Left lobe of liver (tissue), 2 donors: ENCODE data around the gene HADHA. TPM values are rescaled to one million over a fixed set of nuclear protein-coding genes. Genes with fewer than 3 reads are reported as not detected.
"Not testable (repeated sequence)": the region's sequence is repeated elsewhere in the genome, so short reads cannot be mapped to it uniquely, and the experiment has no call there.

Experiments
- ATAC-seq: fragments of 200-7000 bp; cut with Tn5 transposase; one replicate; pipeline ENCODE4 v1.9.1; 2020; ENCODE audit warnings: mild to moderate bottlenecking, moderate library complexity
- DNase-seq: peaks from one replicate; pipeline ENCODE4 v3.0.0-alpha.2; 2020; ENCODE audit warnings: low spot score
- total RNA-seq: library from RNA; stranded (reverse); gene quantifications from one replicate; pipeline ENCODE4 v1.2.1, GENCODE V29; 2021
- donor health status: DM: no; HTN: no; CAD: no; lungs with moderate emphysema.
- donor health status: DM: no; HTN: yes; CAD: no.

HADHA gene
- total RNA-seq, 1 donor from 2014 or later = 144 TPM

DNA sequence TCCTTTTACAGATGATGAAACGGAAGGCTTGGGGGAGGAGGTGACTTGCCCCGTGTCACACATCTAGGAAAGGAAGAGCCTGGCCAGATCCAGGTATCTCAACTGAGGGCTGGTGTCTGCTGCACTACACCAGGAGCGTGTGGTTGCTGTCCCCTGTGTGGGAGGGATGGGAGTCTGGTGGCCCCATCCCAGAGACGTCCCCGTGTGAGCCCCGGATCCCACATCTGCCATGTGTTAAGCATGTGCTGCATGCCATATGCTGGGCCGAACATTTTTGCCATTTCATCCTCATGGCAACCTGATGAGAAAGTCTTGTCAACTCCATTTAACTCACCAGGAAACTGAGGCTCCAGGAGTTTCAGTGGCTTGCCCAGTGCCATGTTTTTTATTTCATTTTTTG, 67.3 kb downstream of the HADHA start:
- ATAC-seq = no peak

GRCh38 chr2:26176279-26176615, 68.2 kb downstream of the HADHA start:
- ATAC-seq (no peak), DNase-seq (no peak)

More for the DNA sequence above, 67.3 kb downstream of the HADHA start:
- DNase-seq = no peak

GRCh38 chr2:26175466-26176278, 68.8 kb downstream of the HADHA start:
- DNase-seq (no peak), ATAC-seq (no peak)

GRCh38 chr2:26174691-26175465, 69.6 kb downstream of the HADHA start:
- no peak for ATAC-seq
- no peak for DNase-seq

DNA sequence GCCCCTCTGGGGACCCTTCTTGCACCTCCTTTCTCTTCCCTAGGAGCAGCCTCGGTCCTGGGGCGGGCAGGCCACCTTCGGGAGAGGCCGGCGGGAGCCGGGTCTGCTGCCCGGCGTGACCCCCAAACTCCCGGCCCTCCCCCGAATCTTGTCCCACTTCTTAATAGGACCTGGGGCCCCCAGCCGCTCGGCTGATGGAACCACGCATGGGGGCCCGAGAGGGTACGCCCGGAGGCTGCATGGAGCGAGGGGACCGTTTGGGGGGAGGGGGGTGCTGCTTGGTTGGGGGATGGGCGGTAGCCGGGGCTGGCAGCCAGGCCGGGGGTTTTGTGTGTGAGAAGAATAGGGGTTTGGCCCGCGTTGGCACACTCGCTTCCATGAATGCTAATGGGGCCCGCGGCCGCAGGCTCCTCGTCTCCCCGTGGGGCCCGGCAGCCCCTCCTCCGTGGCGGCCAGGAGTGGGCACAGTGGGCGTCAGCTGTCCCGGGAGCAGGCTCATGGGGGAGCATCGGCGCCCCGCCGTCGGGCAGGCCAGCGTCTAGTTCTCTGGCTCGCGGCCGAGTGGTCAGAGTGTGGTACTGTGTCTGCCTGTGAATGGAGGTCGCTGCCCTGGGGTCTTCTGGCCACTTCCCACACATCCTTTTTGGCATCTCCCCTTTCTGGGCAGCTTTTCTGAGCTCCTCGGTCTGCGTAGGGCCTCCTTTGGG, 70.5 kb downstream of the HADHA start:
- no peak for ATAC-seq
- no peak for DNase-seq

GRCh38 chr2:26172871-26173775, 71.3 kb downstream of the HADHA start, which contains the start of gene GAREM2:
GAREM2 (plus strand) TSS chr2:26173088; CDS start chr2:26173221, 133 bp downstream.
- DNase-seq = no peak

GRCh38 chr2:26172189-26172870, 72.1 kb downstream of the HADHA start:
- DNase-seq (no peak), ATAC-seq (no peak)

More at GRCh38 chr2:26172871-26173775, 71.3 kb downstream of the HADHA start, which contains the start of gene GAREM2:
- ATAC-seq = peak; percentile 36

DNA sequence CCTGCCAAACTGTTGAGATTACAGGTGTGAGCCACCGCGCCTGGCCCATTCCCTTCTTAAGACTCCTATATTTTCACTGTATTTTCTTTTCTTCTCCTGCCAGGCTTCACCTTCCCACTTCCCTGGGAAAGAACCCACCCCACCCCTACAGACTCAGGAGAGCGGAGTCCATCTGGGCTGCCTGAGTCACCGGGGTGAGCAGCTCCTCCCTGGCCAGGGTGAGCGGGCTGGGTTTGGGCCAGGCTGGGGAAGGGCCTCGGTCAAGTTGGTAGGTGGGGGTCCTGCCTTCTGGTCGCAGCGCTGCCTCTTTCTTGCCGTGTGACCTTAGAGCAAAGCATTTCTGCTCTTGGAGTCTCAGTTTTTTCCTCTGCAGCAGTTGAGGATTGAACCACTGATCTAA, 73.6 kb downstream of the HADHA start:
- no peak for DNase-seq
- no peak for ATAC-seq

- no peak for DNase-seq
- no peak for ATAC-seq
Observed at GRCh38 chr2:26169681-26170414, 74.6 kb downstream of the HADHA start.

GRCh38 chr2:26169226-26169625, 75.2 kb downstream of the HADHA start:
- ATAC-seq = no peak
- no peak for DNase-seq

DNA sequence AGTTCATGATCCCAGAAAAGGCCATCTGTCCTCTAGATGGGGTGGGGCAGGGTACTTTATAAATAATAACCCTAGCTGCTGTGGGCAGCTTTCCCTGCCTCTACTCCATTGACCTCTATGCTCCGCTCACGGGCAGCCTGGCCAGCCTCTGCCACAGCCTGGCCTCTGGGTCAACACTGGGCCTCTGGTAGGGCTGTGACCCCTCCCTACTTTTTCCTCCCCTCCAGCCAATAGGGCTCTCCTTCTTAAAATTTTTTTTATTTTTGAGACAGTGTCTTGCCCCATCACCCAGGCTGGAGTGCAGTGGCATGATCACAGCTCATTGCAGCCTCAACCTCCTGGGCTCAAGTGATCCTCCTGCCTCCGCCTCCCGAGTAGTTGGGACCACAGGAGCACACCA, 75.6 kb downstream of the HADHA start:
- DNase-seq (no peak), ATAC-seq (no peak)

DNA sequence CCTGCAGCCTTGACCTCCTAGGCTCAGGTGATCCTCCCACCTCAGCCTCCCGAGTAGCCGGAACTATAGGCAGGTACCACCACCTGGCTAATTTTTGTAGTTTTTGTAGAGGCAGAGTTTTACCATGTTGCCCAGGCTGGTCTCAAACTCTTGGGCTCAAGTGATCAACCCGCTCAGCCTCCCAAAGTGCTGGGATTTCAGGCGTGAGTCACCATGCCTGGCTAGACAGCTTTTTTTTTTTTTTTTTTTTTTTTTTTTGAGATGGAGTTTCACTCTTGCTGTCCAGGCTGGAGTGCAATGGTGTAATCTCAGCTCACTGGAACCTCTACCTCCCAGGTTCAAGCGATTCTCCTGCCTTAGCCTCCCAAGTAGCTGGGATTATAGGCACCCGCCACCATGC, 77.9 kb downstream of the HADHA start:
- ATAC-seq, DNase-seq: not testable (repeated sequence)

- no peak for DNase-seq
- no peak for ATAC-seq
Observed at GRCh38 chr2:26165403-26165802, 79.0 kb downstream of the HADHA start.

GRCh38 chr2:26164641-26165211, 79.7 kb downstream of the HADHA start:
- ATAC-seq (peak; percentile 46), DNase-seq (no peak)

GRCh38 chr2:26164231-26164630, 80.2 kb downstream of the HADHA start:
- ATAC-seq = peak; percentile 94

DNA sequence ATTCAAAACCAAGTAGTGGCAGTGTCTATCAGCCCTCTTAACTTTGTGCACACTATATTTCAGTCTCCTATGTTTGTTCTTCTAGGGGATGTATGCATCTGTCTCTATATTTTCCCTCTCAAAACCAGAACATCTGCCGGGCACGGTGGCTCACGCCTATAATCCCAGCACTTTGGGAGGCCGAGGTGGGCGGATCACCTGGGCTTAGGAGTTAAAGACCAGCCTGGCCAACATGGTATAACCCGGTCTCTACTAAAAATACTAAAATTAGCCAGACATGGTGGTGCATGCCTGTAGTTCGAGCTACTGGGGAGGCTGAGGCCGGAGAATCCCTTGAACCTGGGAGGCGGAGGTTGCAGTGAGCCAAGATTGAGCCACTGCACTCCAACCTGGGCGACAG, 81.5 kb downstream of the HADHA start:
- DNase-seq = no peak
- no peak for ATAC-seq

More at GRCh38 chr2:26164231-26164630, 80.2 kb downstream of the HADHA start:
- DNase-seq = no peak

GRCh38 chr2:26161926-26162325, 82.5 kb downstream of the HADHA start:
- DNase-seq = no peak
- no peak for ATAC-seq

DNA sequence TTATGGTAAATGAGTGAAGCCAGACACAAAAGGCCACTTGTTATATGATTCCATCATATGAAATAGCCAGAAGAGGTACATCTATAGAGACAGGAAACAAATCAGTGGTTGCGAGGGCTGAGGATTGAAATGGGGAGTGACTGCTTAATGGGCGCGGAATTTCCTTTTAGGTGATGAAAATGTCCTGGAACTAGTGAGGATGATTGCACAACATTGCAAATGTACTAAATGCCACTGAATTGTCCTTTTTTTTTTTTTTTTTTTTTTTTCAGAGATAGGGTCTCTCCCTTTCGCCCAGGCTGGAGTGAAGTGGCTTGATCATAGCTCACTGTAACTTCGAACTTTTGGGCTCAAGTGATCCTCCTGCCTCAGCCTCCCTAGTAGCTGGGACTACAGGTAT, 86.9 kb downstream of the HADHA start:
- no peak for DNase-seq
- ATAC-seq = no peak

GRCh38 chr2:26150243-26150642, 94.2 kb downstream of the HADHA start:
- DNase-seq (no peak), ATAC-seq (no peak)
